ENCODE measurements around the gene PXDN. TPM values are rescaled to one million over a fixed set of nuclear protein-coding genes. Genes with fewer than 3 reads are reported as not detected.
"Not testable (repeated sequence)": the region's sequence is repeated elsewhere in the genome, so short reads cannot be mapped to it uniquely, and the experiment has no call there.

Gene PXDN
- total RNA-seq, 4 donors from 2014 or later = 9.0 to 46.2 (median 18.5) TPM

DNA sequence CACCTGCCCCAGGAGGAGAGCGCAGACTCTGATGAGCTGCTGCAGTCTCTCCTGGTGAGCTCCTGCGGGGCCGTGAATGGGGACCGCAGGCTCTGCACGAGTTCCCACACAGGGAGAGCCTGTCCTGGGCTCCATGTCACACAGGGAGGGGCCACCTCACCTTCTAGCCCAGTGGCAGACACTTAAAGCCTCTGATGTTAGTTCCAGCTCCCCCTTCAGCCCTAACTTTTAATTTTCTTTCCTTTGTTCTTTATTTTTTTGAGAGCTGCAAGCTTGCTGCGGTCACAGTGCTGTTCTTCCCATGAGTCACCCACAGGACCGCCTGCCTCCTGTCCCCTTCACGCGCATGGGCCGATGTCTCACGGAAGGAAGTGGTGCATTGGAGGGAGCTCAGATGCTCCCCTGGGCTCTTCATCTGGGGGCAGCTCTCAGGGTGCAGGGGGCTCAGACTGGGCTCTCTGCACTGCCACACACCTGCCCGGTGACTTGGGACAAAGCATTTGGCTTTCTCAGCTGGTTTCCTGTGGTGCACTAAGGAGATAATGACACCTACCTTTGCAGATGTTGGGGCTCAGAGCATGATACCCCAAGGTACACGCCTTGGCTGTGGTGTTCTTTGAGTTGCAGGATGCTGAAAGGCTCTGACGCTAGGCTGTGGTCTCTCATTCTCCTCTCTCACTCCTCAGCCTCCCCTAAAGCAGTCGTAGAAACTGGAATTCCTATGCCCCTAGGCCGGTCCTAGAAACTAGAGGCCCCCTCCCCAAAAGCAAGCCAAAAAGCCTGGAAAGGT is 37.2 kb upstream of the PXDN start:
- in situ Hi-C loops (cut with MboI; ENCODE audit: low pct_ligation_motif_present in 1 of 4, low pct_unique_long_range_greater_than_20kb in 1 of 4, low sequenced_read_pairs in 3 of 4) = no loop called here
- Histone ChIP-seq H3K27me3 (no peaks in the 10 kb centered on the region), H3K36me3 (no peaks in the 10 kb centered on the region), H3K4me3 (no peak overlapping the region), H3K27ac (no peak overlapping the region), H3K4me1 (no peaks in the 10 kb centered on the region), H3K9me3 (no peaks in the 10 kb centered on the region)
- TF ChIP-seq POLR2A (IDR thresholded peaks at IDR 0.05) = no peak
- no peak for TF ChIP-seq EP300 (IDR thresholded peaks at IDR 0.05; ENCODE audit: low read depth)
- TF ChIP-seq, protein P1, sequence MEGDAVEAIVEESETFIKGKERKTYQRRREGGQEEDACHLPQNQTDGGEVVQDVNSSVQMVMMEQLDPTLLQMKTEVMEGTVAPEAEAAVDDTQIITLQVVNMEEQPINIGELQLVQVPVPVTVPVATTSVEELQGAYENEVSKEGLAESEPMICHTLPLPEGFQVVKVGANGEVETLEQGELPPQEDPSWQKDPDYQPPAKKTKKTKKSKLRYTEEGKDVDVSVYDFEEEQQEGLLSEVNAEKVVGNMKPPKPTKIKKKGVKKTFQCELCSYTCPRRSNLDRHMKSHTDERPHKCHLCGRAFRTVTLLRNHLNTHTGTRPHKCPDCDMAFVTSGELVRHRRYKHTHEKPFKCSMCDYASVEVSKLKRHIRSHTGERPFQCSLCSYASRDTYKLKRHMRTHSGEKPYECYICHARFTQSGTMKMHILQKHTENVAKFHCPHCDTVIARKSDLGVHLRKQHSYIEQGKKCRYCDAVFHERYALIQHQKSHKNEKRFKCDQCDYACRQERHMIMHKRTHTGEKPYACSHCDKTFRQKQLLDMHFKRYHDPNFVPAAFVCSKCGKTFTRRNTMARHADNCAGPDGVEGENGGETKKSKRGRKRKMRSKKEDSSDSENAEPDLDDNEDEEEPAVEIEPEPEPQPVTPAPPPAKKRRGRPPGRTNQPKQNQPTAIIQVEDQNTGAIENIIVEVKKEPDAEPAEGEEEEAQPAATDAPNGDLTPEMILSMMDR (IDR thresholded peaks at IDR 0.05) = no peak
- TF ChIP-seq POLR2AphosphoS5 (IDR thresholded peaks at IDR 0.05) = no peak
- intact Hi-C loops (cut with DNase I; ENCODE audit: low total_unique reads) = no loop called here
- 82% methylated on average over 16 of the region's 16 CpGs; no CpG with 5 or more reads in 1 of the 2 donors for WGBS, 2 donors (ENCODE audit: low coverage in 1 of 2)
- no peak for DNase-seq

DNA sequence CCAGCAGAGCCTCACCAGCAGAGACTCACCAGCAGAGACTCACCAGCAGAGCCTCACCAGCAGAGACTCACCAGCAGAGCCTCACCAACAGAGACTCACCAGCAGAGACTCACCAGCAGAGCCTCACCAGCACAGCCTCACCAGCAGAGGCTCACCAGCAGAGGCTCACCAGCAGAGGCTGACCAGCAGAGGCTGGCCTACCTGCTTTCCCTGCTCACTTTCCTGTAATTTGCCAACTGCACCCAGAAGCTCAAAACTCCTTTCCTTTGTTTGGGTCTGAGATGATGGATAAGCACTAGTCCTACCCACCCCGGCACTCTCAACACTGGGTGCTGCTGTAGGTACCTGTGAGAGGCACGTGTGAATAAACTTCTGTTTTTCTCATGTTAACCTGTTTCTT is 36.4 kb upstream of the PXDN start:
- WGBS, 2 donors (ENCODE audit: low coverage in 1 of 2) = 85% methylated on average over 2 of the region's 2 CpGs; no CpG with 5 or more reads in 1 of the 2 donors
- Histone ChIP-seq H3K4me3 (no peak overlapping the region), H3K36me3 (no peaks in the 10 kb centered on the region), H3K27ac (no peak overlapping the region), H3K9me3 (no peaks in the 10 kb centered on the region), H3K4me1 (no peaks in the 10 kb centered on the region), H3K27me3 (no peaks in the 10 kb centered on the region)
- intact Hi-C loops (cut with DNase I; ENCODE audit: low total_unique reads) = no loop called here
- TF ChIP-seq EP300 (IDR thresholded peaks at IDR 0.05; ENCODE audit: low read depth) (no peak), POLR2A (IDR thresholded peaks at IDR 0.05) (no peak), POLR2AphosphoS5 (IDR thresholded peaks at IDR 0.05) (no peak)
- TF ChIP-seq, protein P1 (IDR thresholded peaks at IDR 0.05) = no peak
- in situ Hi-C loops (cut with MboI; ENCODE audit: low pct_ligation_motif_present in 1 of 4, low pct_unique_long_range_greater_than_20kb in 1 of 4, low sequenced_read_pairs in 3 of 4) = no loop called here
- DNase-seq = no peak

DNA sequence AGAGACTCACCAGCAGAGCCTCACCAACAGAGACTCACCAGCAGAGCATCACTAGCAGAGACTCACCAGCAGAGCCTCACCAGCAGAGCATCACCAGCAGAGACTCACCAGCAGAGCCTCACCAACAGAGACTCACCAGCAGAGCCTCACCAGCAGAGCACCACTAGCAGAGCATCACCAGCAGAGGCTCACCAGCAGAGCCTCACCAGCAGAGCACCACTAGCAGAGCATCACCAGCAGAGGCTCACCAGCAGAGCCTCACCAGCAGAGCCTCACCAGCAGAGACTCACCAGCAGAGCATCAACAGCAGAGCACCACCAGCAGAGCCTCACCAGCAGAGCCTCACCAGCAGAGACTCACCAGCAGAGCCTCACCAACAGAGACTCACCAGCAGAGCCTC is 35.7 kb upstream of the PXDN start:
- in situ Hi-C loops (cut with MboI; ENCODE audit: low pct_ligation_motif_present in 1 of 4, low pct_unique_long_range_greater_than_20kb in 1 of 4, low sequenced_read_pairs in 3 of 4) = not testable (repeated sequence)

DNA sequence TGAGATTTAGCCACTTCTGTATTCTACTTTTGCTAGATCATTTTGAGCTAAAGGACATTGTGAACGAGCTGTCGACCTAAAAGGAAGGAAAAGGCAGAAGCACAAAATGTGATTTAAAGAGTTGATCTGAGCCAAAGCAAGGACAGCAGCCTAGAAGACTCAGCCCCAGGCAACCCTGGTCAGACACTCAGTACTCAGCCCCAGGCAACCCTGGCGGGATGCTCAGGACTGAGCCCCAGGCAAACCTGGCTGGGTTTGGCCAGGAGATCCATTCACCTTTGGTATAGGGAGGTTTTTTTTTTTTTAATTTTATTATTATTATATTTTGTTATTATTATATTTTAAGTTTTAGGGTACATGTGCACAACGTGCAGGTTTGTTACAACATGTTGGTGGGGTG is 34.3 kb upstream of the PXDN start:
- Histone ChIP-seq H3K27me3 (no peaks in the 10 kb centered on the region), H3K9me3 (no peaks in the 10 kb centered on the region), H3K36me3 (no peaks in the 10 kb centered on the region), H3K4me1 (peaks cover 0 to 4% (median 0%) of the 10 kb centered on the region in 4 donors), H3K27ac (no peak overlapping the region), H3K4me3 (no peak overlapping the region)
- WGBS, 2 donors (ENCODE audit: low coverage in 1 of 2) = 71 to 76% methylated on average over 4 of the region's 4 CpGs
- in situ Hi-C loops (cut with MboI; ENCODE audit: low pct_ligation_motif_present in 1 of 4, low pct_unique_long_range_greater_than_20kb in 1 of 4, low sequenced_read_pairs in 3 of 4) = no loop called here
- intact Hi-C loops (cut with DNase I; ENCODE audit: low total_unique reads) = no loop called here
- no peak for DNase-seq
- TF ChIP-seq POLR2AphosphoS5 (IDR thresholded peaks at IDR 0.05) (no peak), POLR2A (IDR thresholded peaks at IDR 0.05) (no peak), EP300 (IDR thresholded peaks at IDR 0.05; ENCODE audit: low read depth) (no peak)
- TF ChIP-seq, protein P1 (IDR thresholded peaks at IDR 0.05) = no peak

More for the DNA sequence above, 35.7 kb upstream of the PXDN start:
- intact Hi-C loops (cut with DNase I; ENCODE audit: low total_unique reads); DNase-seq; H3K27ac ChIP-seq; H3K9me3 ChIP-seq; H3K4me3 ChIP-seq; H3K27me3 ChIP-seq; H3K36me3 ChIP-seq; H3K4me1 ChIP-seq: not testable (repeated sequence)

DNA sequence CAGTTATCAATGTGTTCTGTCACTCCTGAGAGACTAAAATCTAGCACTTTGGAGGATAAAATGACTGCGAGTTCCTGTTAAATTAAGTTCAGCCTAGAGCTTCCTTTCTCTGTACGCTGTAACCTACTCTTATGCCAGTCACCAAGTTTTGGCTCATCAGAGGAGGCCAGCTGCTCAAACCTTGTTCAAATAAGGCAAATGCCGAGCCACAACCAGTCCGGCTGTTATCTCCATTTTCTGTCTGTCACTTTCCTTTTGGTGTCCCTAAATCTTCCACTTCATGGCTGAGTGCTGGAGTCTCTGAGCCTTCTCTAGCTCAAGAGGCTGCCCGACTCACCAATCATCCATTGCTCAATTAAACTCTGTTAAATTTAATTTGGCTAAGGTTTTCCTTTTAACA is 33.5 kb upstream of the PXDN start:
- H3K4me3 ChIP-seq = no peak overlapping the region
- H3K27ac ChIP-seq = no peak overlapping the region
- no peak for TF ChIP-seq POLR2A (IDR thresholded peaks at IDR 0.05)
- no peak for TF ChIP-seq EP300 (IDR thresholded peaks at IDR 0.05; ENCODE audit: low read depth)
- no peak for TF ChIP-seq POLR2AphosphoS5 (IDR thresholded peaks at IDR 0.05)
- TF ChIP-seq, protein P1 (IDR thresholded peaks at IDR 0.05) = no peak
- in situ Hi-C loops (cut with MboI; ENCODE audit: low pct_ligation_motif_present in 1 of 4, low pct_unique_long_range_greater_than_20kb in 1 of 4, low sequenced_read_pairs in 3 of 4) = no loop called here
- intact Hi-C loops (cut with DNase I; ENCODE audit: low total_unique reads) = no loop called here
- H3K36me3 ChIP-seq = no peaks in the 10 kb centered on the region
- peaks cover 0 to 5% (median 0%) of the 10 kb centered on the region in 4 donors for H3K4me1 ChIP-seq
- H3K9me3 ChIP-seq = no peaks in the 10 kb centered on the region
- no peak for DNase-seq
- WGBS, 2 donors (ENCODE audit: low coverage in 1 of 2) = 64 to 79% methylated on average over 4 to 5 of the region's 5 CpGs
- H3K27me3 ChIP-seq = no peaks in the 10 kb centered on the region
